ENCODE data around the gene CDCA4. TPM values are rescaled to one million over a fixed set of nuclear protein-coding genes. Genes with fewer than 3 reads are reported as not detected.

Gene CDCA4
- total RNA-seq, 4 donors from 2014 or later: 5.0 to 8.0 (median 6.0) TPM

DNA sequence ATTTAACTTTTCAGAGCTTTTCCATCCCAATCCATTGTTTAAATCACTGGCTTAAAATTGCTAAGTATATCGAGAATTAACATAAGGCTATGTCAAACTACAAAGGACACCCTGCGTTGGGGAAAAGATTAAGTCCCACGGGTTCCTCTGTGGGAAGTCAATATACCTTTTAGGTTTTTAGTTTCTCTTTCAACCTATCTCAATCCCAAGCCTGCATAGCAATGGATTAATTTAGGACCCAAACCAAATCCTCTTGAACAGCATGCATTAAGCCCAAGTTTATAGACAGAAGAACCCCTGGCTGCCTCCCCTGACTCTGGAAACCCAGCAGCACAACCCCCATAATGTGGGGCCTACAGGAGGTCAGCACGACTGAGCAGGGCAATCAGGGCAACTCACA lies 6.3 kb downstream of the CDCA4 start:
- H3K9me3 ChIP-seq: no peaks in the 10 kb centered on the region
- 80% methylated on average over 4 of the region's 4 CpGs for WGBS
- H3K4me1 ChIP-seq: peaks cover 12 to 40% (median 34%) of the 10 kb centered on the region in 4 donors
- intact Hi-C loops (cut with DNase I): no loop called here
- H3K27ac ChIP-seq (replicated peaks in 1 of 4): no peak overlapping the region
- TF ChIP-seq, protein P1, sequence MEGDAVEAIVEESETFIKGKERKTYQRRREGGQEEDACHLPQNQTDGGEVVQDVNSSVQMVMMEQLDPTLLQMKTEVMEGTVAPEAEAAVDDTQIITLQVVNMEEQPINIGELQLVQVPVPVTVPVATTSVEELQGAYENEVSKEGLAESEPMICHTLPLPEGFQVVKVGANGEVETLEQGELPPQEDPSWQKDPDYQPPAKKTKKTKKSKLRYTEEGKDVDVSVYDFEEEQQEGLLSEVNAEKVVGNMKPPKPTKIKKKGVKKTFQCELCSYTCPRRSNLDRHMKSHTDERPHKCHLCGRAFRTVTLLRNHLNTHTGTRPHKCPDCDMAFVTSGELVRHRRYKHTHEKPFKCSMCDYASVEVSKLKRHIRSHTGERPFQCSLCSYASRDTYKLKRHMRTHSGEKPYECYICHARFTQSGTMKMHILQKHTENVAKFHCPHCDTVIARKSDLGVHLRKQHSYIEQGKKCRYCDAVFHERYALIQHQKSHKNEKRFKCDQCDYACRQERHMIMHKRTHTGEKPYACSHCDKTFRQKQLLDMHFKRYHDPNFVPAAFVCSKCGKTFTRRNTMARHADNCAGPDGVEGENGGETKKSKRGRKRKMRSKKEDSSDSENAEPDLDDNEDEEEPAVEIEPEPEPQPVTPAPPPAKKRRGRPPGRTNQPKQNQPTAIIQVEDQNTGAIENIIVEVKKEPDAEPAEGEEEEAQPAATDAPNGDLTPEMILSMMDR (IDR thresholded peaks at IDR 0.05): no peak
- TF ChIP-seq POLR2AphosphoS5 (IDR thresholded peaks at IDR 0.05) (no peak), POLR2A (IDR thresholded peaks at IDR 0.05; ENCODE audit: low read depth) (no peak), EP300 (IDR thresholded peaks at IDR 0.05) (no peak)
- H3K27me3 ChIP-seq: no peaks in the 10 kb centered on the region
- DNase-seq (ENCODE audit: extremely low spot score): no peak
- H3K4me3 ChIP-seq: no peak overlapping the region
- peaks cover 3 to 22% (median 20%) of the 10 kb centered on the region in 4 donors for H3K36me3 ChIP-seq

DNA sequence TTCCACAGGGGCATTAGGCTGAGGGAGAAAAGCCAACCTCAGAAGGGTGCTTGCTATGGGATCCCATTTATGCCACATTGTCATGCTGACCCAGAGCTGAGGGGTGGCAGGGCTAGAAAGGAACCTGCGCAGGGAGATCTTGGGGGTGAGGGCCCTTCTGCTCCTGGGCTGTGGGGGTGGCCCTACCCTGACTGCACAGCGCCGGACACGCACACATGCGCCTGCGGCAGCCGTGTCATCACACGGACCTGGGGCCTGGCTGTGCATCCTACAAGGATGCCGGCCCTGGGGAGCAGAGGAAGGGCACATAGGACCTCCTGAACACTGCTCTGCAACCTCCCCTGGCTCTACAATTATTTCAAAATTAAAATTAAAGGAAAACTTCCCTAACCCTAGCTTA lies 6.9 kb downstream of the CDCA4 start:
- Histone ChIP-seq H3K36me3 (peaks cover 8 to 28% (median 23%) of the 10 kb centered on the region in 4 donors), H3K9me3 (no peaks in the 10 kb centered on the region), H3K27ac (replicated peaks in 1 of 4) (no peak overlapping the region), H3K4me1 (peaks cover 6 to 34% (median 28%) of the 10 kb centered on the region in 4 donors), H3K4me3 (no peak overlapping the region), H3K27me3 (no peaks in the 10 kb centered on the region)
- 82% methylated on average over 5 of the region's 9 CpGs for WGBS
- TF ChIP-seq, protein P1 (IDR thresholded peaks at IDR 0.05): no peak
- no peak for TF ChIP-seq POLR2A (IDR thresholded peaks at IDR 0.05; ENCODE audit: low read depth)
- TF ChIP-seq POLR2AphosphoS5 (IDR thresholded peaks at IDR 0.05): no peak
- no peak for TF ChIP-seq EP300 (IDR thresholded peaks at IDR 0.05)
- no peak for DNase-seq (ENCODE audit: extremely low spot score)
- intact Hi-C loops (cut with DNase I): no loop called here

DNA sequence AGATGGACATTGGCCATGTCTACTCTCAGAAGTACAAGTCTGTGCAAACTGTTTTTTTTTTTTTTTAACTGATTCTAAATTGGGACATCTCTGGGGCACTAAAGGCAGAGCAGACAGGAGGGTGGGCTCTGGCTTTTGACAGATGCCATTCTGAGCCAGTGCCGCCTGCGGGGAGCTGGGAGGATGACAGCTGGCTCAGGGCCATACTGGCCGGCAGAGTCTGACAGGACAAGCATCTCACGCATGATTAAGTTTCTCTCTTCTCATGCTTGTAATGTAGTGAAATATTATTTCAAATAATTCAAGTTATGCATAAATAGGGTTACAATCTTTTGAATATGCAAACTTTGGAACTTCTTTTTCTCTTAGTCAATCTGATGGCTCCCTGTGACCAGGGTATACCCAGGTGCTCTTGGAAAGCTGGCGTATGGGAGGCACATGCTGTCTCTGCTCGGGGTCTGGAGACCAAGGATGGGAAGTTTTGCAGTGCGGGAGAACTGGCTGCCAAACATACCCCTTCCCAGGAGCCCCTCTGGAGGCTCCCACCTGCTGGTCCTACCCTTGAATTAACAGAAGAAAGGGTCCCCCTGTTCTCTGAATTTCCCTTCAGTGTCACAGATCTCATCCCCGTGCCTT lies 7.6 kb downstream of the CDCA4 start:
- Histone ChIP-seq H3K36me3 (peaks cover 10 to 36% (median 24%) of the 10 kb centered on the region in 4 donors), H3K27ac (replicated peaks in 1 of 4) (no peak overlapping the region), H3K9me3 (no peaks in the 10 kb centered on the region), H3K4me1 (peaks cover 5 to 26% (median 21%) of the 10 kb centered on the region in 4 donors), H3K27me3 (no peaks in the 10 kb centered on the region), H3K4me3 (no peak overlapping the region)
- no peak for DNase-seq (ENCODE audit: extremely low spot score)
- intact Hi-C loops (cut with DNase I): no loop called here
- TF ChIP-seq, protein P1 (IDR thresholded peaks at IDR 0.05): peak in 1 of 3 experiments; percentile 4
- TF ChIP-seq POLR2AphosphoS5 (IDR thresholded peaks at IDR 0.05): no peak
- WGBS: 49% methylated on average over 8 of the region's 8 CpGs

DNA sequence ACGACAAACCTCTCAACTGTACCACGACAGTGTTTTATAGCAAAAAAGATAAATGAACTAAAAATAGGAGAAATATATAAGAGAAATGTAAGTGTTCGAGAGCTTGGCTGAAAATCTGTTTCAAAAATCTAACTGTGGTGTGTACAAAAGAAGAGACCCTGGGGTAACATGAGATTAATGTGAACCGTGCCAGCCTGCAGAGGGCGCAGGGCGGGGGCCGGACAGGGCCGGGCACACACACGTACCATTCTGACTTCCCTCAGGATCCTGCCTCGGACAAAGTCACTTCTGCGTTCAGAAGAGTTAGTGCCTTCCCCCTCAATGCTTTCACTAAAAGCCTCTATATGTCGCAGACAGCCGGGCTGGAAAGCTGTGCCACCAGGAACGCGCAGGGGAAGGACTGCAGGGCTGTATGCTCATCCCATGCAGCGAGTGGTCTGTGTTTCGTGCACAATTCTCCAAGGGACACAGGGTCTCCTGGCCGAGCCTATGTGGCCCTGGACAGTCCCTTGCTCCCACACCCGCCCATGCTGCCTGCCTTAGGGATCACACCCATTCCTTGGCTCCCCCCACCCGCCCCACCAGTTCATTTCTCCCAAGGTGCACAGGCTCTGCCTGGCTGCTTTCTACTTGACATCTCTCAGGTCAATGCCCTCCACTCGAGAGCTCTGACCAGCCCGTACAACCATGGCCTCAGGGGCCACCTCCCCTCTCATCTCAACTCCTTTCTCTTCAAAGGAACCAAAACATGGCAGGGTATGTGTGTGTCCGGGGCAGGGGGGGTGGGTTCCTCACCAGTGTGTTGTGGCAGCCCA lies 8.5 kb downstream of the CDCA4 start:
- H3K4me1 ChIP-seq: peaks cover 5 to 23% (median 20%) of the 10 kb centered on the region in 4 donors
- H3K36me3 ChIP-seq: peaks cover 10 to 45% (median 29%) of the 10 kb centered on the region in 4 donors
- WGBS: 54% methylated on average over 13 of the region's 23 CpGs
- intact Hi-C loops (cut with DNase I): no loop called here
- H3K9me3 ChIP-seq: no peaks in the 10 kb centered on the region
- no peaks in the 10 kb centered on the region for H3K27me3 ChIP-seq
- TF ChIP-seq, protein P1 (IDR thresholded peaks at IDR 0.05): peak; percentile 31 to 53 (median 45)
- no peak for TF ChIP-seq EP300 (IDR thresholded peaks at IDR 0.05)
- H3K27ac ChIP-seq (replicated peaks in 1 of 4): no peak overlapping the region
- no peak for DNase-seq (ENCODE audit: extremely low spot score)
- H3K4me3 ChIP-seq: no peak overlapping the region

Data from esophagus muscularis mucosa (tissue), 4 donors.